Ectodermal cell (in vitro differentiated cells): Measurements from ENCODE around the gene MRPS35.
A peak's percentile ranks its signal among the peaks of the same experiment; 100 is the strongest.

Source experiments
- H3K27ac ChIP-seq: 2 replicates; pipeline ENCODE4 v1.7.0; 2013; ENCODE audit warnings: mild to moderate bottlenecking, low read depth, low read length; ENCODE audit not compliant: insufficient read depth, poor library complexity, severe bottlenecking
- H3K27me3 ChIP-seq: 2 replicates; pipeline ENCODE4 v1.7.0; 2013; ENCODE audit warnings: mild to moderate bottlenecking, low read length; ENCODE audit not compliant: insufficient read depth, control insufficient read depth, poor library complexity, severe bottlenecking
- H3K36me3 ChIP-seq: one replicate; pipeline ENCODE4 v1.7.0; 2013; ENCODE audit warnings: low read length; ENCODE audit not compliant: control insufficient read depth, insufficient read depth
- H3K4me1 ChIP-seq: one replicate; pipeline ENCODE4 v1.7.0; 2013; ENCODE audit warnings: low read length; ENCODE audit not compliant: control insufficient read depth, insufficient read depth
- H3K4me3 ChIP-seq: 2 replicates; pipeline ENCODE4 v1.7.0; 2013; ENCODE audit warnings: low read depth, low read length, control low read depth; ENCODE audit not compliant: insufficient read depth
- H3K9me3 ChIP-seq: 2 replicates; pipeline ENCODE4 v1.7.0; 2013; ENCODE audit warnings: mild to moderate bottlenecking, low read length, moderate library complexity; ENCODE audit not compliant: control insufficient read depth
- WGBS, 2 experiments: methylation state at CpG; one replicate each; pipeline ENCODE4 v1.1.7; 2013; ENCODE audit warnings: missing lambda C conversion rate in 2 of 2; 5-methylcytosine and 5-hydroxymethylcytosine counted together

MRPS35 gene

GRCh38 chr12:27707216-27707615, 3.4 kb upstream of the MRPS35 start:
- WGBS, 2 experiments, result 89 to 100% methylated on average over 2 of the region's 2 CpGs

GRCh38 chr12:27709212-27709931, 1.3 kb upstream of the MRPS35 start:
- H3K27me3 ChIP-seq, result no peaks in the 10 kb centered on the region
- peaks cover 5% of the 10 kb centered on the region for H3K36me3 ChIP-seq
- no peak overlapping the region for H3K4me3 ChIP-seq
- peaks cover 3% of the 10 kb centered on the region for H3K4me1 ChIP-seq
- WGBS, 2 experiments, result 92 to 96% methylated on average over 12 of the region's 12 CpGs
- H3K9me3 ChIP-seq, result no peaks in the 10 kb centered on the region
- no peak overlapping the region for H3K27ac ChIP-seq

More at GRCh38 chr12:27707216-27707615, 3.4 kb upstream of the MRPS35 start:
- H3K27me3 ChIP-seq, result no peaks in the 10 kb centered on the region
- no peak overlapping the region for H3K4me3 ChIP-seq
- no peak overlapping the region for H3K27ac ChIP-seq
- no peaks in the 10 kb centered on the region for H3K36me3 ChIP-seq
- peaks cover 3% of the 10 kb centered on the region for H3K4me1 ChIP-seq
- H3K9me3 ChIP-seq, result no peaks in the 10 kb centered on the region

GRCh38 chr12:27709932-27710591, 570 bp upstream of the MRPS35 start:
- H3K4me3 ChIP-seq, result peak overlapping the region; percentile 79
- peaks cover 5% of the 10 kb centered on the region for H3K36me3 ChIP-seq
- 65 to 67% methylated on average over 24 of the region's 24 CpGs for WGBS, 2 experiments
- no peaks in the 10 kb centered on the region for H3K27me3 ChIP-seq
- H3K9me3 ChIP-seq, result no peaks in the 10 kb centered on the region
- H3K4me1 ChIP-seq, result peaks cover 3% of the 10 kb centered on the region
- H3K27ac ChIP-seq, result no peak overlapping the region

GRCh38 chr12:27711317-27711682, 668 bp downstream of the MRPS35 start:
- WGBS, 2 experiments, result 3 to 4% methylated on average over 11 of the region's 11 CpGs
- Histone ChIP-seq H3K4me3 (peak overlapping the region; percentile 79), H3K27me3 (no peaks in the 10 kb centered on the region), H3K9me3 (no peaks in the 10 kb centered on the region), H3K36me3 (peaks cover 7% of the 10 kb centered on the region), H3K27ac (no peak overlapping the region), H3K4me1 (peaks cover 3% of the 10 kb centered on the region)

- Histone ChIP-seq H3K27ac (no peak overlapping the region), H3K36me3 (peaks cover 10% of the 10 kb centered on the region), H3K4me3 (no peak overlapping the region), H3K9me3 (no peaks in the 10 kb centered on the region), H3K4me1 (peaks cover 3% of the 10 kb centered on the region), H3K27me3 (no peaks in the 10 kb centered on the region)
- WGBS, 2 experiments, result 86 to 90% methylated on average over 2 of the region's 2 CpGs
Observed at GRCh38 chr12:27711967-27712366, 1.3 kb downstream of the MRPS35 start.

- Histone ChIP-seq H3K27ac (no peak overlapping the region), H3K36me3 (peaks cover 4% of the 10 kb centered on the region), H3K27me3 (no peaks in the 10 kb centered on the region), H3K4me1 (no peaks in the 10 kb centered on the region), H3K4me3 (no peak overlapping the region), H3K9me3 (no peaks in the 10 kb centered on the region)
- WGBS, 2 experiments, result 89 to 100% methylated on average over 1 of the region's 1 CpG
Observed at GRCh38 chr12:27723212-27723611, 12.6 kb downstream of the MRPS35 start.

- WGBS, 2 experiments, result 93 to 95% methylated on average over 4 of the region's 4 CpGs
- H3K36me3 ChIP-seq, result no peaks in the 10 kb centered on the region
- H3K27me3 ChIP-seq, result no peaks in the 10 kb centered on the region
- no peaks in the 10 kb centered on the region for H3K4me1 ChIP-seq
- H3K9me3 ChIP-seq, result no peaks in the 10 kb centered on the region
- no peak overlapping the region for H3K4me3 ChIP-seq
- H3K27ac ChIP-seq, result no peak overlapping the region
Observed at GRCh38 chr12:27730097-27730588, 19.5 kb downstream of the MRPS35 start.

- Histone ChIP-seq H3K4me3 (no peak overlapping the region), H3K9me3 (no peaks in the 10 kb centered on the region), H3K27me3 (no peaks in the 10 kb centered on the region), H3K36me3 (no peaks in the 10 kb centered on the region), H3K4me1 (no peaks in the 10 kb centered on the region), H3K27ac (no peak overlapping the region)
- 79 to 97% methylated on average over 2 of the region's 2 CpGs for WGBS, 2 experiments
Observed at GRCh38 chr12:27732281-27732680, 21.6 kb downstream of the MRPS35 start.

- Histone ChIP-seq H3K9me3 (no peaks in the 10 kb centered on the region), H3K27me3 (no peaks in the 10 kb centered on the region), H3K4me3 (no peak overlapping the region), H3K4me1 (no peaks in the 10 kb centered on the region), H3K27ac (no peak overlapping the region), H3K36me3 (no peaks in the 10 kb centered on the region)
- WGBS, 2 experiments, result 62 to 78% methylated on average over 2 to 3 of the region's 3 CpGs
Observed at GRCh38 chr12:27733052-27733656, 22.5 kb downstream of the MRPS35 start.

GRCh38 chr12:27733791-27734190, 23.2 kb downstream of the MRPS35 start:
- Histone ChIP-seq H3K4me3 (no peak overlapping the region), H3K27ac (no peak overlapping the region), H3K27me3 (no peaks in the 10 kb centered on the region), H3K36me3 (no peaks in the 10 kb centered on the region), H3K9me3 (no peaks in the 10 kb centered on the region), H3K4me1 (no peaks in the 10 kb centered on the region)
- WGBS, 2 experiments, result 100% methylated on average over 1 of the region's 1 CpG; no CpG with 5 or more reads in 1 of the 2 experiments
